GM18502 (cell line): ENCODE results near the gene PKMYT1.

Experiments
- ATAC-seq: cut with Tn5 transposase; IDR thresholded peaks from one replicate; pipeline ENCODE4 v1.9.1; 2021; ENCODE audit warnings: mild to moderate bottlenecking; ENCODE audit not compliant: unreplicated experiment, poor library complexity

PKMYT1 gene

GRCh38 chr16:2980227-2981176 lies at the start of gene PKMYT1:
TSS of gene PKMYT1 (minus strand) at chr16:2980446. CDS start at chr16:2979657, 789 bp downstream.
- ATAC-seq = peak; percentile 82

DNA sequence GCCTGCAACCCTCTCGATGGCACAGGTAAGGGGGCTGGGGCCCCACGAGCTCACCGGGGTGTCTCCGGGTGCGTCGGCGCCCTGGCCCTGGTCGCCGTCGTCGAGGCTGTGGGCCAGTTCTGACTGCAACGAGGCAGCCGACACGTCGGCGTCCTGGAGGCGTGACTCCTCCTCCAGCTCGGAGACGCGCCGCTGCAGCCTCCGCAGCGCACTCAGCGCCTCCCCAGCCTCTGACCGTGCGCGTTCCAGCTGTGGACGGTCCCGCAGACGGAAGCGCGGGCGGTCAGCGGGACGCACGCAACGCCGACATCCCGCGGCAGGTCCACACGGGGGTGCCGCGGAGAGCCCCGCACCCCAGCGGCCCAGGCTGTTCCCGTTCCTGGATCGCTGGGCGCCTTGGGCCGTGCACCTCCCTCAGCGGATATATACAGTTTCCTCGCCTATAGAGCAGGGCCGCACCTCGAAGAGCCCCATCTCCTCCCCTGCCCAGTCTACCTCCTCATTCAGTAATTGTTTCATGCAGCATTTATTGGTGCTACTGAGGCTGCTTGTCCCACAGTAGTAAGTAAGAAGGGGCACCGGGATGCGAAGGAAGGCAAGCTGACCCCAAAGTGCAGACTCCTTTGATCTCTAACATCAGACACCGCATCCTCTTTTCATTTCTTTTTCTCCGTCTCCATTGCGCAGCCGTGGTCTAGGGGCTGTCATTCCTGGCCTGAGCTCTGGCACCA lies 49.4 kb upstream of the PKMYT1 start:
- no peak for ATAC-seq

DNA sequence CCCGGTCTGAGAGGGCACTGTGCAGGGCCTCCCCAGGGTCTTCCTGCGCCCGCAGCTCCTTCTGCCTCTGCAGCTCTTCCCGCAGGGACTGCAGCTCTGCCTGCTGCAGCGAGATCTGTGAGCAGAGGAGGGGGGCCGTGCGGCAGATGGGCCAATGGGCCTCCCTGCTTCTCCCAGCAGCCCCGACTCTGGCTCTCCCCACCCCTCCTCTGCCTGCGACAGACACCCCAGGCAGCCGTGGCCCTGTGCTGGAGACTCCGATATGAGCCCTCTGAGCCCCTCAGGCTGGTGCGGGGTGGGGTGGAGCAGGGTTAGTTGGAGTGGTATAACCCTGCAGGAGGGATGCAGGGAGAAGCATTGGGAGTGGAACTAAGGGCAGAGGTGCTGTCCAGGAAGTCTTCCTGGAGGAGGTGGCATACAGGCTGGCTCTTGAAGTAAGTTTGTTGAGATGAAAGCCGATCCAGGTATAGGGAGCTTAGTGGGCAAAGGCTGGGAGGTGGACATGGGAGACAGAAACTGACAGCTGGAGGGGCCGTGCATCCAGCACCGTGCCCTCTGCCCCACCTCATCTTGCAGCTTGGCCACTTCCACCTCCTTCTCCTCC lies 48.6 kb upstream of the PKMYT1 start:
- ATAC-seq = no peak

DNA sequence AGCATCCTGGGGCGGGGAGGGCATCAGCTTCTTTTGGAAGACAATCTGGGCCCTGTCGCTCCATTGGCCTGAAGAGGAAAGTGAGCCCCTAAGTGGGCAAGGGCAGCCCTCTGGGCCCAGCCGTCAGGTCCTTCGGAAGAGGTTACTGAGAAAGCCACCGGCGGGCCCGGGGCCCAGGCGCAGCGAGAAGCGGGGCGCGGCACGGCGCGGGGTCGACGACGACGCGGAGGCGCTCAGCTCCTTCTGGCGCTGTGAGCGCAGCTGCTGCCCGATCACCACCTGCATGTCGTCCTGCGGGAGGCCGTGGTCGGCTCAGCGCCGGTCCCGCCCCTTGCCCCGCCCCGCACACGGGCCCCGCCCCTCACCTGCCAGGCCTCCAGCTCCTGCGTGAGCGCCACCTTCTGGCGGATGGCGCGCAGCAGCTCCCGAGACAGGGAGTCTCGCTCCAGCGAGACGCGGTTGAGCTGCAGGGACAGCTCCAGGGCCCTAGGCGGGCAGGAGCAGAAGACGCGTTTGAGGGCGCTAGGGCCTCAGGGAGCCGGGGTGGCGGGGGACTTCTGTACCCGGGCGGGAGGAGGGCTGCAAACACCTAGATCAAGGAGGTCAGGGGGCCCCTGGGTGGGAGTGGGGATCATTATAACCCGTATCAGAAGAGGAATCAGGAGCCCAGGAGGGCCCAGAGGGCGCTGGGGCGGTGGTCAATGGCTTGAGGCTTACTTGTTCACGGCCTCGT lies 47.9 kb upstream of the PKMYT1 start:
- ATAC-seq = no peak

DNA sequence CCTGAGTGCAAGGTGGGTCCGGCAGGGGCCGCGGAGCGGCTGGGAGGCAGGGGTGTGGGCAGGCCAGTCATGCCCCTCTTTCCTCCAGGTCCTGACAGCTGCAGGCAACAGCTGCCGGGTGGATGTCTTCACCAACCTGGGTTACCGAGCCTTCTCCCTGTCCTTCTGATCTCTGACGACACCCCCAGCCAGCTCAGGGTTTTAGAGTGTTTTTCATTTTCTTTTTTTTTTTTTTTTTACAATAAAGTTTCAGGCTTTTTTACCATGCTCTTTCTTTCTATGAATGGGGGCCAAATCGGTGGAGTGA lies 47.2 kb upstream of the PKMYT1 start:
- no peak for ATAC-seq

DNA sequence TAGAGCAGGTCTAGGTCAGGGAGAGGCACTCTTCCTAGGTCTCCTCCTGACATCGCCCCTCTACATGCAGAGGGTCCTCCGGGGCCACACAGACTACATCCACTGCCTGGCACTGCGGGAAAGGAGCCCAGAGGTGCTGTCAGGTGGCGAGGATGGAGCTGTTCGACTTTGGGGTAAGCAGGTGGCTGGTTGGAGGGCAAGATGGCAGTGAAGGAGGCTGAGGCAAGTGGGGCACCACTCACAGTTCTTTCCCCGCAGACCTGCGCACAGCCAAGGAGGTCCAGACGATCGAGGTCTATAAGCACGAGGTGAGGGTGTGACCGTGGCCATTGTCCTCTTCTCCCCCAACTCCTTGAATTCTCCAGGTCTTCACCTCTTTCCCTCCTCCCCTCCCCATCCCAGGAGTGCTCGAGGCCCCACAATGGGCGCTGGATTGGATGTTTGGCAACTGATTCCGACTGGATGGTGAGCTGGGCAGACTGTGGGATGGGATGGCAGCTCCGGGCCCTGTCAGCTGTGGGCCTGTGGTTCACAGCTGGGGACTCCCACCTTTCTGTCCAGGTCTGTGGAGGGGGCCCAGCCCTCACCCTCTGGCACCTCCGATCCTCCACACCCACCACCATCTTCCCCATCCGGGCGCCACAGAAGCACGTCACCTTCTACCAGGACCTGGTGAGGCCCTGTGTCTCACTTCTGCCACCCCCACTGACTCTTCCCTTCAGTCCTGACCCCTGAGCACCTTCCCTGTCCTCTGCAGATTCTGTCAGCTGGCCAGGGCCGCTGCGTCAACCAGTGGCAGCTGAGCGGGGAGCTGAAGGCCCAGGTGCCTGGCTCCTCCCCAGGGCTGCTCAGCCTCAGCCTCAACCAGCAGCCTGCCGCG lies 46.6 kb upstream of the PKMYT1 start:
- no peak for ATAC-seq

DNA sequence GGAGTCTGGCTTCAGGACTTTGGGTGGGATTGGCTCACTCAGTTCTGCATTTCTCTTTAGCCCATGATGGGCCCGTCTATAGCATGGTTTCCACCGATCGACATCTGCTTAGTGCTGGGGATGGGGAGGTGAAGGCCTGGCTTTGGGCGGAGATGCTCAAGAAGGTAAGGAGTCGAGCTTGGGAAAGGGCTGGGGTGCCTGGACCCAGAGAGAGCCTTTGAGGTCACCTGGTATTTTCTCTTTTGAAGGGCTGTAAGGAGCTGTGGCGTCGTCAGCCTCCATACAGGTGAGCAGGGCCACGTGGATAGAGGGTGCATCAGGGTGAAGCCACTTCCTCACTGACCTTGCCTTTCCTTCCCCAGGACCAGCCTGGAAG lies 45.7 kb upstream of the PKMYT1 start:
- no peak for ATAC-seq

- no peak for ATAC-seq
Observed at GRCh38 chr16:3025032-3026002, 45.1 kb upstream of the PKMYT1 start.

DNA sequence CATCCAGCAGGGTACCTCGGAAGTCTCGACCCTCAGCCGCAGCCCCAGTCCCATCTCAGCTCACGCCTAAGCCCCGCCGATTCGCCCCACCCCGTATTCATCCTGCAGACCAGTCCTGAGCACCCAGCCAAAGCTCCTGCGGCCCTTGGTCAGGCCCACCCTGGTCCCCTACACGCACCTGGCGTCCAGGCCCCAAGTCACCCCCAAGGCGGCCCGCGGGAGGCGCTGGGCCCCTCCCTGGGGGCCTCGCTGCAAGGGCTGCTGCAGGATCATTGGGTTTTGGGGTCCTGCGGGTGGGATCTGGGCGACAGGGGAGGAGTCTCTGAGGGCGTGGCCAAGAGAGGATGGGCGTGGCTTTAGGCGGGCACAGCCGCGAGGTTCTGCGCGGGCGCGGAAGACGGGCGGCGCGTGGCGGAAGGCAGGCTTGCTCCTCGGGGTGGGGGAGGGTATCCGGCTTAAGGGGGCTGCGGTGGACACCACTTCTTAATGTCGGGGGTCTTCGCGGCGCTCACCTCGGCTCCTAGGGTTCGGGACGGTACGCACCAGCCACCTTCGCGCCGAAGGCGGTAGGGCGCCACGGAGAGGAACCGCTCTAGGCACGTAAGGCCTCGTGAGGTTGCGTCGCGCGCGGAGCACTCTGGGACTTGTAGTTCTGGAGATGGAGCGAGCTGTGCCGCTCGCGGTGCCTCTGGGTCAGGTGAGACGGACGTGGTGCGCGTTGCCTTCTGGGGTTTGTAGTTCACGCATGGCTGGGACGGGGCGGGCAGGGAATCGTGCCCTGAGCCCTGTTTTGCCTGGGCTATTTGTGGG lies 43.6 kb upstream of the PKMYT1 start, which contains the start of the genes HCFC1R1 and THOC6:
Gene HCFC1R1 (minus strand): TSS at position 274 of the 810 bp plus-strand sequence. CDS start 1 bp downstream, at position 273.
Gene THOC6 (plus strand): TSS at position 367 of the 810 bp plus-strand sequence. CDS start 292 bp downstream, at position 659.
- ATAC-seq = peak; percentile 71

GRCh38 chr16:3023415-3023668 lies 43.1 kb upstream of the PKMYT1 start:
- ATAC-seq = no peak

- no peak for ATAC-seq
Observed at GRCh38 chr16:3022684-3023414, 42.6 kb upstream of the PKMYT1 start.

DNA sequence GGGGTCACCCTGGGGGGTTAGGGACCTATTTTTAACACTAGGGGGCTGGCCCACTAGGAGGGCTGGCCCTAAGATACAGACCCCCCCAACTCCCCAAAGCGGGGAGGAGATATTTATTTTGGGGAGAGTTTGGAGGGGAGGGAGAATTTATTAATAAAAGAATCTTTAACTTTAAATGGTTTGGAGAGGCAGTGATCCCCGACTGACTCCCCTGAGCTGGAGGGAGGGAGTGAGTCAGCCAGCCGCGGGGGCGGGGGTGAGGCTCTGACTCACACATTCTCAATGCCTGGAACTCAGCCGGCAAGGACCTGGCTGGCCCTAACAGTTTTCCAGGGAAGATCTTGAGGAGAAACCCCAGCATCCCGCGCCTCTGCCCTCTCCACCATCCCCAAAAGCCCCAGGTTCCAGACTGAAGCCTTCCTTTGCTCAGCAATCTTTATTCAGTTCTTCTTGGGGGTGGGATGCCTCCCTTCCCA lies 42.0 kb upstream of the PKMYT1 start:
- no peak for ATAC-seq

DNA sequence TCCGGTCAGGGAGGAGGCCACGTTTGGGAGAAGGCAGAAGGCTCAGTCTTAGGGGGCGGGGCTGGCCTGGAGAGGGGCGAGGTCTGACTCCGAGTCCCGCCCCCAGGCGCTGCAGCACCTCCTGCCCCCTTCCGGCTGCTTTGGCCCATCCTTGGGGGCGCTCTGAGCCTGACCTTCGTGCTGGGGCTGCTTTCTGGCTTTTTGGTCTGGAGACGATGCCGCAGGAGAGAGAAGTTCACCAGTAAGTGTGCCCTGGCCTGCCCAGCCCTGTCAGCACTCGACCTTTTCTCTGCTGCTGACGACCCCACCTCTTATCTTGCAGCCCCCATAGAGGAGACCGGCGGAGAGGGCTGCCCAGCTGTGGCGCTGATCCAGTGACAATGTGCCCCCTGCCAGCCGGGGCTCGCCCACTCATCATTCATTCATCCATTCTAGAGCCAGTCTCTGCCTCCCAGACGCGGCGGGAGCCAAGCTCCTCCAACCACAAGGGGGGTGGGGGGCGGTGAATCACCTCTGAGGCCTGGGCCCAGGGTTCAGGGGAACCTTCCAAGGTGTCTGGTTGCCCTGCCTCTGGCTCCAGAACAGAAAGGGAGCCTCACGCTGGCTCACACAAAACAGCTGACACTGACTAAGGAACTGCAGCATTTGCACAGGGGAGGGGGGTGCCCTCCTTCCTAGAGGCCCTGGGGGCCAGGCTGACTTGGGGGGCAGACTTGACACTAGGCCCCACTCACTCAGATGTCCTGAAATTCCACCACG lies 41.4 kb upstream of the PKMYT1 start:
- ATAC-seq = no peak

- ATAC-seq = no peak
Observed at GRCh38 chr16:3020604-3021448, 40.6 kb upstream of the PKMYT1 start.

DNA sequence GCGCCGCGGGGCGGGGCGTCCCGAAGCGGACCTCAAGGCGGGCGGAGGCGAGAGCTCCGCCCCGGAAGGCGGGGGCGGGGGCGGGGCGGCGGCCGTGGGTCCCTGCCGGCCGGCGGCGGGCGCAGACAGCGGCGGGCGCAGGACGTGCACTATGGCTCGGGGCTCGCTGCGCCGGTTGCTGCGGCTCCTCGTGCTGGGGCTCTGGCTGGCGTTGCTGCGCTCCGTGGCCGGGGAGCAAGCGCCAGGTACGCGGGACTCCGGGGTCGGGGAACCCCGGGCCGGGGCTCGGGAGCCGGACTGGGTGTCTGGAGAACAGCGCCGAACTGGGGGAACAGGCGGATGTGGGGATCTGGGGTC lies 40.0 kb upstream of the PKMYT1 start, which contains the start of gene TNFRSF12A:
Gene TNFRSF12A (plus strand): TSS at position 122 of the 357 bp plus-strand sequence. CDS start 30 bp downstream, at position 152.
- ATAC-seq = no peak
